H1 (cell line): Measurements from ENCODE around the gene LRRC15. TPM values are rescaled to one million over a fixed set of nuclear protein-coding genes. Genes with fewer than 3 reads are reported as not detected.

Experiments used
- CTCF ChIA-PET: fragments of 300-600 bp; sonication (Branson Sonifier 250); formaldehyde crosslinking; loops from one replicate; lab custom pipeline; 2021; ENCODE audit not compliant: partially characterized antibody; lab: Charles Lee
- POLR2A ChIA-PET: fragments of 300-600 bp; sonication (Branson Sonifier 250); formaldehyde crosslinking; loops from one replicate; lab custom pipeline; 2021; ENCODE audit warnings: inconsistent platforms; ENCODE audit not compliant: partially characterized antibody; lab: Charles Lee
- DNase-seq, 2 experiments: peaks; one replicate each; pipeline versions ENCODE4 v3.0.0 to v3.0.0-alpha.2; 2010 to 2022; ENCODE audit warnings: low spot score in 2 of 2, low read depth in 1 of 2, mixed read lengths in 1 of 2
- FAIRE-seq: peaks from 2 replicates; lab custom pipeline; 2011; peaks lifted over from hg19 to GRCh38; lab: Jason Lieb, UNC
- H2AFZ ChIP-seq: 2 replicates; pipeline ENCODE4 v1.8.1; 2012; ENCODE audit warnings: low read length, inconsistent platforms
- H2AK5ac ChIP-seq: 2 replicates; pipeline ENCODE4 v1.6.1; 2013; ENCODE audit warnings: low read depth, low read length
- H2BK120ac ChIP-seq: replicated peaks from 2 replicates; pipeline ENCODE3; 2013; ENCODE audit warnings: low read depth, low read length, inconsistent platforms
- H2BK12ac ChIP-seq: 2 replicates; pipeline ENCODE4 v1.6.1; 2013; ENCODE audit warnings: low read depth, low read length
- H2BK15ac ChIP-seq: 2 replicates; pipeline ENCODE4 v1.6.1; 2013; ENCODE audit warnings: low read length
- H2BK20ac ChIP-seq: 2 replicates; pipeline ENCODE4 v1.6.1; 2013; ENCODE audit warnings: low read length
- H2BK5ac ChIP-seq: 2 replicates; pipeline ENCODE4 v1.6.1; 2013; ENCODE audit warnings: low read depth, low read length
- H3K14ac ChIP-seq: 2 replicates; pipeline ENCODE4 v1.6.1; 2013; ENCODE audit warnings: inconsistent platforms; ENCODE audit not compliant: insufficient read length
- H3K18ac ChIP-seq: 2 replicates; pipeline ENCODE4 v1.6.1; 2013; ENCODE audit warnings: low read length; ENCODE audit errors: extremely low read depth
- H3K23ac ChIP-seq: 2 replicates; pipeline ENCODE4 v1.6.1; 2013; ENCODE audit warnings: inconsistent platforms; ENCODE audit not compliant: insufficient read length
- H3K23me2 ChIP-seq: 2 replicates; pipeline ENCODE4 v1.6.1; 2013; ENCODE audit warnings: low read depth, low read length
- H3K27ac ChIP-seq: 2 replicates; pipeline ENCODE4 v1.6.1; 2011; ENCODE audit warnings: low read depth, low read length, inconsistent platforms
- H3K27me3 ChIP-seq, 4 experiments: replicated peaks in 1 of 4; 1 replicate in 1 of 4; 2 replicates in 3 of 4; pipeline versions ENCODE4 v1.6.1 to v1.8.1; 2011 to 2013; ENCODE audit warnings: low read length in 3 of 4, mild to moderate bottlenecking in 3 of 4, inconsistent platforms in 2 of 4, mixed read lengths in 2 of 4, moderate library complexity in 1 of 4; ENCODE audit not compliant: control insufficient read depth in 3 of 4, insufficient read depth in 3 of 4; ENCODE audit errors: extremely low read depth in 1 of 4
- H3K36me3 ChIP-seq, 4 experiments: 2 replicates each; pipeline versions ENCODE4 v1.6.1 to v1.8.1; 2011 to 2013; ENCODE audit warnings: mild to moderate bottlenecking in 4 of 4, low read length in 3 of 4, moderate library complexity in 2 of 4, control low read depth in 1 of 4, inconsistent platforms in 1 of 4; ENCODE audit not compliant: insufficient read depth in 4 of 4, control insufficient read depth in 2 of 4
- H3K4ac ChIP-seq: replicated peaks from 2 replicates; pipeline ENCODE3; 2013; ENCODE audit warnings: low read length, low read depth, mixed read lengths, inconsistent platforms; ENCODE audit not compliant: insufficient read length
- H3K4me1 ChIP-seq, 4 experiments: replicated peaks in 1 of 4; 1 replicate in 1 of 4; 2 replicates in 3 of 4; pipeline versions ENCODE4 v1.6.1 to v1.8.1; 2011 to 2013; ENCODE audit warnings: low read length in 3 of 4, inconsistent platforms in 2 of 4, mixed read lengths in 1 of 4; ENCODE audit not compliant: insufficient read depth in 4 of 4, control insufficient read depth in 3 of 4
- H3K4me2 ChIP-seq, 2 experiments: 2 replicates each; pipeline versions ENCODE4 v1.6.1 to v1.8.1; 2011 to 2013; ENCODE audit warnings: low read depth in 2 of 2, low read length in 2 of 2, control low read depth in 1 of 2, inconsistent platforms in 1 of 2, mild to moderate bottlenecking in 1 of 2; ENCODE audit not compliant: insufficient read depth in 1 of 2
- H3K4me3 ChIP-seq, 4 experiments: fragments of 200-600, 300-600 bp in 1 of 4; sonication (generic), shearing (Covaris generic), sonication (Bioruptor Twin) in 1 of 4; 2 replicates each; pipeline versions ENCODE4 v1.5.1 to v1.8.1; 2011 to 2016; ENCODE audit warnings: low read length in 4 of 4, low read depth in 3 of 4, control low read depth in 2 of 4, inconsistent platforms in 2 of 4, mild to moderate bottlenecking in 2 of 4, mixed read lengths in 1 of 4, moderate library complexity in 1 of 4; ENCODE audit not compliant: insufficient read depth in 2 of 4; ENCODE audit errors: extremely low read depth in 1 of 4
- H3K56ac ChIP-seq: replicated peaks from 2 replicates; pipeline ENCODE3; 2013; ENCODE audit warnings: low read depth, mild to moderate bottlenecking, mixed read lengths, low read length, inconsistent platforms; ENCODE audit not compliant: insufficient read length
- H3K79me1 ChIP-seq: 2 replicates; pipeline ENCODE4 v1.6.1; 2013; ENCODE audit warnings: low read depth, low read length, control low read depth
- H3K79me2 ChIP-seq, 2 experiments: 2 replicates each; pipeline versions ENCODE4 v1.6.1 to v1.8.1; 2012 to 2013; ENCODE audit warnings: low read length in 2 of 2, mild to moderate bottlenecking in 2 of 2, inconsistent platforms in 1 of 2; ENCODE audit not compliant: insufficient read depth in 2 of 2, control insufficient read depth in 1 of 2
- H3K9ac ChIP-seq, 4 experiments: replicated peaks in 1 of 4; 1 replicate in 1 of 4; 2 replicates in 3 of 4; pipeline versions ENCODE4 v1.6.1 to v1.8.1; 2011 to 2013; ENCODE audit warnings: low read depth in 3 of 4, low read length in 3 of 4, control low read depth in 2 of 4, mild to moderate bottlenecking in 2 of 4, moderate library complexity in 2 of 4, inconsistent platforms in 1 of 4; ENCODE audit errors: extremely low read depth in 1 of 4
- H3K9me3 ChIP-seq, 2 experiments: 2 replicates each; pipeline versions ENCODE4 v1.6.1 to v1.8.1; 2012 to 2013; ENCODE audit warnings: mild to moderate bottlenecking in 2 of 2, moderate library complexity in 2 of 2, control low read depth in 1 of 2, inconsistent platforms in 1 of 2, low read depth in 1 of 2, low read length in 1 of 2, mixed read lengths in 1 of 2; ENCODE audit not compliant: insufficient read depth in 2 of 2
- H4K20me1 ChIP-seq, 2 experiments: replicated peaks in 1 of 2; 2 replicates each; pipeline versions ENCODE3 to v1.8.1; 2011 to 2013; ENCODE audit warnings: inconsistent platforms in 2 of 2, low read length in 2 of 2, mild to moderate bottlenecking in 1 of 2; ENCODE audit not compliant: insufficient read depth in 2 of 2, control insufficient read depth in 1 of 2
- H4K5ac ChIP-seq: 2 replicates; pipeline ENCODE4 v1.6.1; 2013; ENCODE audit warnings: low read length, low read depth, mixed read lengths, inconsistent platforms; ENCODE audit not compliant: insufficient read length
- H4K8ac ChIP-seq: 2 replicates; pipeline ENCODE4 v1.8.0; 2013; ENCODE audit warnings: mild to moderate bottlenecking, moderate library complexity, low read length, inconsistent platforms; ENCODE audit not compliant: insufficient read depth; ENCODE audit errors: extremely low read depth
- H4K91ac ChIP-seq: replicated peaks from 2 replicates; pipeline ENCODE3; 2013; ENCODE audit warnings: low read length, mixed read lengths, inconsistent platforms; ENCODE audit not compliant: insufficient read length
- BRCA1 ChIP-seq: IDR thresholded peaks from 2 replicates; pipeline ENCODE4 v1.6.1; 2012; ENCODE audit warnings: low read depth, low read length, improper control_type of control experiment
- CBX5 ChIP-seq: fragments of 300-800, 300-1000 bp; sonication (generic); IDR thresholded peaks from 2 replicates; pipeline ENCODE4 v1.7.1; 2016; ENCODE audit warnings: antibody characterized with exemption, low read length, low read depth
- CHD1 ChIP-seq: IDR thresholded peaks from 2 replicates; pipeline ENCODE4 v1.6.1; 2012; ENCODE audit warnings: low read depth, low read length, improper control_type of control experiment
- CTCF ChIP-seq, 3 experiments: IDR thresholded peaks; 1 replicate in 2 of 3; 2 replicates in 1 of 3; pipeline versions ENCODE4 v1.5.1 to v1.6.1; 2011; ENCODE audit warnings: low read length in 3 of 3, mild to moderate bottlenecking in 3 of 3, inconsistent platforms in 2 of 3, low read depth in 1 of 3, moderate library complexity in 1 of 3; ENCODE audit not compliant: insufficient read depth in 1 of 3; ENCODE audit errors: control extremely low read depth in 1 of 3
- GTF2F1 ChIP-seq: IDR thresholded peaks from 2 replicates; pipeline ENCODE4 v1.6.1; 2012; ENCODE audit warnings: low read depth, low read length, improper control_type of control experiment, borderline replicate concordance
- MAFK ChIP-seq: IDR thresholded peaks from 2 replicates; pipeline ENCODE4 v1.6.1; 2012; ENCODE audit warnings: low read depth, mild to moderate bottlenecking, improper control_type of control experiment, low read length
- POLR2AphosphoS5 ChIP-seq: IDR thresholded peaks from 2 replicates; pipeline ENCODE4 v1.6.1; 2011; ENCODE audit warnings: low read depth, low read length
- SIX5 ChIP-seq: IDR thresholded peaks from 2 replicates; pipeline ENCODE4 v1.6.1; 2011; ENCODE audit warnings: mild to moderate bottlenecking, low read depth, low read length
- YY1 ChIP-seq: IDR thresholded peaks from 2 replicates; pipeline ENCODE4 v1.6.1; 2011; ENCODE audit warnings: low read depth, mild to moderate bottlenecking, low read length
- WGBS, 2 experiments: shearing (Covaris generic) in 1 of 2; methylation state at CpG; one replicate each; pipeline versions ENCODE4 v1.1.6 to v1.1.7; 2013 to 2015; ENCODE audit warnings: low lambda C conversion rate in 2 of 2, mixed read lengths in 2 of 2, inconsistent platforms in 1 of 2, low coverage in 1 of 2, missing lambda C conversion rate in 1 of 2; ENCODE audit not compliant: insufficient replicate concordance in 2 of 2, insufficient coverage in 1 of 2, insufficient read length in 1 of 2; ENCODE audit errors: extremely low coverage in 1 of 2, missing lambda C conversion rate in 1 of 2; 5-methylcytosine and 5-hydroxymethylcytosine counted together
- polyA plus RNA-seq, 7 experiments: library from polyadenylated mRNA; depleted of rRNA in 3 of 7; stranded (reverse) in 5 of 7; unstranded in 2 of 7; fragments of >200 nt in 5 of 7; fragments of 200-250 nt in 2 of 7; gene quantifications; 1 replicate in 5 of 7; 2 replicates in 1 of 7; 4 replicates in 1 of 7; pipeline versions ENCODE4 v1.2.1 to v1.2.3, GENCODE V29; 2011 to 2013; ENCODE audit warnings: missing spikeins in 2 of 7, mixed read lengths in 2 of 7
- total RNA-seq: library from RNA; stranded (reverse); fragmentation: NEBNext Ultra II Directional; extraction: Animal tissue kit (Norgen Biotek cat#: 25700); gene quantifications from 2 replicates; pipeline ENCODE4 v1.2.1, GENCODE V29; 2021

The LRRC15 gene
- total and polyA plus RNA-seq, 2 of the 8 experiments (the other 6 are each of a cell fraction or from before 2014, with no cell fraction given): 0.15 to 0.37 TPM

GRCh38 chr3:194321693-194322640 lies 47.6 kb downstream of the LRRC15 start:
- no peak overlapping the region for H2BK120ac ChIP-seq
- H4K8ac ChIP-seq: peak overlapping the region; percentile 11; the same call in 1 of the 2 replicates
- no peak overlapping the region for H2BK20ac ChIP-seq
- 86% methylated on average over 26 of the region's 26 CpGs; no CpG with 5 or more reads in 1 of the 2 experiments for WGBS, 2 experiments
- H3K23me2 ChIP-seq: peaks cover 18% of the 10 kb centered on the region; the same call in 1 of the 2 replicates
- no peaks in the 10 kb centered on the region for H3K79me2 ChIP-seq
- no peak overlapping the region for H2BK15ac ChIP-seq
- peaks cover 9% of the 10 kb centered on the region for H3K79me1 ChIP-seq
- no peak overlapping the region for H3K9ac ChIP-seq
- POLR2A ChIA-PET: no interaction called here
- H3K4me3 ChIP-seq: no peak overlapping the region
- H2BK5ac ChIP-seq: 0 out of 2 replicates have a peak overlapping the region, but pooled peaks have one; percentile 49
- FAIRE-seq: no peak
- H4K91ac ChIP-seq: no peak overlapping the region
- H3K4me2 ChIP-seq: no peak overlapping the region
- H3K4me1 ChIP-seq: no peaks in the 10 kb centered on the region; a peak in 3 of 7 replicates
- H3K27ac ChIP-seq: no peak overlapping the region
- H2AK5ac ChIP-seq: no peak overlapping the region
- H3K14ac ChIP-seq: no peak overlapping the region
- CTCF ChIA-PET: interaction anchor here (1.1 to 2.4 kb wide), 5 partner anchors 9 to 237 kb away, joined by 3 to 11 read pairs (median 4); no protein-coding TSS in a partner anchor
- peaks cover 36 to 38% of the 10 kb centered on the region in 2 experiments for H3K9me3 ChIP-seq
- H3K23ac ChIP-seq: no peak overlapping the region
- peaks cover 0 to 15% of the 10 kb centered on the region in 2 experiments for H4K20me1 ChIP-seq
- H2BK12ac ChIP-seq: no peak overlapping the region
- H4K5ac ChIP-seq: no peak overlapping the region
- H3K18ac ChIP-seq: no peak overlapping the region
- H3K27me3 ChIP-seq: peaks cover 0 to 4% (median 1%) of the 10 kb centered on the region in 4 experiments; a peak in 5 of 7 replicates
- H2AFZ ChIP-seq: no peak overlapping the region
- no peaks in the 10 kb centered on the region; a peak in 1 of 8 replicates for H3K36me3 ChIP-seq
- H3K56ac ChIP-seq: no peak overlapping the region
- peak overlapping the region; percentile 34 for H3K4ac ChIP-seq
- no peak for DNase-seq
- TF ChIP-seq CHD1 (no peak), GTF2F1 (no peak), CBX5 (no peak), YY1 (no peak), SIX5 (no peak), MAFK (no peak), POLR2AphosphoS5 (no peak), CTCF (IDR thresholded peaks at IDR 0.05; ENCODE audit: control extremely low read depth in 1 of 3, insufficient read depth in 1 of 3, low read depth in 1 of 3, low read length in 3 of 3) (no peak), BRCA1 (no peak)
